Osteocyte (in vitro differentiated cells): ENCODE measurements around the gene ZNF423. TPM values are rescaled to one million over a fixed set of nuclear protein-coding genes. Genes with fewer than 3 reads are reported as not detected.

Source experiments
- DNase-seq: peaks from one replicate; pipeline ENCODE4 v3.0.0; 2021; ENCODE audit warnings: mixed read lengths; ENCODE audit not compliant: unreplicated experiment; ENCODE audit errors: extremely low spot score
- H3K27ac Mint-ChIP-seq: one replicate; pipeline ENCODE4 v1.8.0; 2021; ENCODE audit warnings: mild to moderate bottlenecking, mixed read lengths; ENCODE audit not compliant: unreplicated experiment
- H3K27me3 Mint-ChIP-seq: one replicate; pipeline ENCODE4 v1.8.0; 2021; ENCODE audit warnings: mixed read lengths; ENCODE audit not compliant: unreplicated experiment
- H3K36me3 Mint-ChIP-seq: one replicate; pipeline ENCODE4 v1.8.0; 2021; ENCODE audit warnings: mixed read lengths; ENCODE audit not compliant: unreplicated experiment
- H3K4me1 Mint-ChIP-seq: one replicate; pipeline ENCODE4 v1.8.0; 2021; ENCODE audit warnings: mixed read lengths; ENCODE audit not compliant: unreplicated experiment
- H3K4me3 Mint-ChIP-seq: one replicate; pipeline ENCODE4 v1.8.0; 2021; ENCODE audit warnings: mild to moderate bottlenecking, moderate library complexity, mixed read lengths; ENCODE audit not compliant: unreplicated experiment
- H3K9me3 Mint-ChIP-seq: one replicate; pipeline ENCODE4 v1.8.0; 2021; ENCODE audit warnings: mixed read lengths; ENCODE audit not compliant: unreplicated experiment
- CTCF ChIP-seq: fragments of 200-600 bp; sonication (generic); IDR thresholded peaks from 2 replicates; pipeline ENCODE4 v1.5.0; 2021; ENCODE audit warnings: antibody characterized with exemption, mild to moderate bottlenecking, moderate library complexity
- total RNA-seq: library from RNA; stranded (reverse); gene quantifications from 2 replicates; pipeline ENCODE4 v1.2.1, GENCODE V29; 2021

Gene ZNF423
- total RNA-seq, 1 donor from 2014 or later = 25.1 TPM

DNA sequence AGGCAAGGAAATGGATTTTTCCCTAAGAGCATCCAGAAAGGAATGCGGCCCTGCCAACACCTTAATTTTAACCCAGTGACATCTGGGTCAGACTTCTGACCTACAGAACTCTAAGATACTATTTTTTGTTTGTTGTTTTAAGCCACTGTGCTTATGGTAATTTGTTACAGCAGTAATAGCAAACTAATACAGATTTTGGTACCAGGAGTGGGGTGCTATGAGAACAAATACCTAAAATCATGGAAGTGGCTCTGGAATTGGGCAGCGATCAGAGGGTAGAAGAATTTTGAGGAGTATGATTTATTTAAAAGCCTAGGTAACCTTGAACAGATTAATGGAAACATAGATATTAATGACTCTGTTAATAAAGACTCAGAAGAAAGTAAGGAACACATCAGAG lies 208.2 kb downstream of the ZNF423 start:
- TF ChIP-seq CTCF = no peak
- no peaks in the 10 kb centered on the region for H3K27me3 Mint-ChIP-seq
- peaks cover 23% of the 10 kb centered on the region for H3K4me1 Mint-ChIP-seq
- H3K9me3 Mint-ChIP-seq = peaks cover 16% of the 10 kb centered on the region
- H3K36me3 Mint-ChIP-seq = peaks cover 9% of the 10 kb centered on the region
- DNase-seq = no peak
- H3K4me3 Mint-ChIP-seq = no peak overlapping the region
- H3K27ac Mint-ChIP-seq = no peak overlapping the region

DNA sequence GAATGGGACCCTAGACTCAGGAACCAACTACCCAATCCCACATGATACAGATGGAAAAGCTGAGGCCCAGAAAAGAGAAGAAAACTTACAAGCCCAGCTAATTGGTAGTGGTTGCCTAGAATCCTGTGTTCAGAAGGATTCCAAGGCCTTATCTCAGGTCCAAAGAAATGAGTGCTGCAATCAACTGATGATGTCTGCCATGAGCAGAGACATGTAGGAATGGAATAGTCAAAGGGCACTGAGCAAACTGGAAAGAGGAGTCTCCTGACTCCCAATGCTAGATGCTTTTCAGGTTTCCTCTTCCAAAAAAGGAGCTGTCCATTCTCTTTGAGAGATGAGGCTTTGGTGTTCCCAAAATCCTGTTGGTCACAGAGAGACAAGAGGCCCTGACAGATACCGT lies 210.6 kb downstream of the ZNF423 start:
- H3K4me1 Mint-ChIP-seq = peaks cover 38% of the 10 kb centered on the region
- DNase-seq = no peak
- H3K27me3 Mint-ChIP-seq = no peaks in the 10 kb centered on the region
- peaks cover 16% of the 10 kb centered on the region for H3K9me3 Mint-ChIP-seq
- TF ChIP-seq CTCF = no peak
- no peak overlapping the region for H3K27ac Mint-ChIP-seq
- H3K36me3 Mint-ChIP-seq = peaks cover 9% of the 10 kb centered on the region
- no peak overlapping the region for H3K4me3 Mint-ChIP-seq

DNA sequence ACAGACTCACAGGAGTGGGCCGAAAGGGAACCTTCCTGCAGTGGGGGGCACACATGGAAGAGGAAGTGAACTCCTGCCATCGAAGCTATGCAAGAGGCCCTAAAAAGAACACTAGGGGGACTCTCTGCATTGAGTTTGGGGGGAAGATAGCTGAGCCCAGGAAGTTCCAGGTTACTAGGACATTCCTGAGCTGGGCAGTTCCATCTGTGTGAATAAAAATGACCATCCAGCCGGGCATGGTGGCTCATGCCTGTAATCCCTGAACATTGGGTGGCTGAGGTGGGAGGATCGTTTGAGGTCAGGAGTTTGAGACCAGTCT lies 211.8 kb downstream of the ZNF423 start:
- Mint-ChIP-seq H3K27ac (peak overlapping the region; percentile 54), H3K4me3 (no peak overlapping the region), H3K36me3 (peaks cover 9% of the 10 kb centered on the region), H3K9me3 (peaks cover 16% of the 10 kb centered on the region), H3K4me1 (peaks cover 50% of the 10 kb centered on the region), H3K27me3 (no peaks in the 10 kb centered on the region)
- DNase-seq = no peak
- TF ChIP-seq CTCF = peak; percentile 52

- peaks cover 55% of the 10 kb centered on the region for H3K4me1 Mint-ChIP-seq
- no peaks in the 10 kb centered on the region for H3K27me3 Mint-ChIP-seq
- no peak for DNase-seq
- H3K36me3 Mint-ChIP-seq = peaks cover 9% of the 10 kb centered on the region
- H3K27ac Mint-ChIP-seq = peak overlapping the region; percentile 54
- no peak for TF ChIP-seq CTCF
- peaks cover 12% of the 10 kb centered on the region for H3K9me3 Mint-ChIP-seq
- no peak overlapping the region for H3K4me3 Mint-ChIP-seq
Observed at GRCh38 chr16:49643429-49644144, 212.3 kb downstream of the ZNF423 start.

DNA sequence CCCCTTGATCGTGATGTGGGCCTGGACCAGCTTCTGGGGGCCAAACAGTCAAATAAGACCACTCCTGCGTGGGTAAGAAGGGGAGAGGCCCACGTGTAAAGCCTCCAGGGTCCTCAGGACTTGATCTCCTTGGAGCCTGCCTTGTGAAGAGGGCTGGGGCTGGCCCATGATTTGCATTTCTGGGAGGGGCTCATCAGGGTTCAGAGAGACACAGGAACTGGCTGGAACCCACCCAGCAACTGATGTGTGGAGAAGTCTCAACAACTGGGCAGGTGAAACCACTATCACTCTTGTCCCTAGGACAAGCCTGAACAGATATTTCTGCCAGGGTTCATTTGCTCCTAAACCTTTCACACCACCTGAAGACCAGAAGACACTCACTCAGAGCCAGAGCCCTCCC lies 214.7 kb downstream of the ZNF423 start:
- no peaks in the 10 kb centered on the region for H3K27me3 Mint-ChIP-seq
- peaks cover 14% of the 10 kb centered on the region for H3K36me3 Mint-ChIP-seq
- no peaks in the 10 kb centered on the region for H3K9me3 Mint-ChIP-seq
- TF ChIP-seq CTCF = no peak
- DNase-seq = no peak
- H3K4me1 Mint-ChIP-seq = peaks cover 63% of the 10 kb centered on the region
- no peak overlapping the region for H3K4me3 Mint-ChIP-seq
- no peak overlapping the region for H3K27ac Mint-ChIP-seq
